H1 (cell line): ENCODE data around the gene SOSTDC1. TPM values are rescaled to one million over a fixed set of nuclear protein-coding genes. Genes with fewer than 3 reads are reported as not detected.

Source experiments
- POU5F1 ChIP-seq: IDR thresholded peaks from 2 replicates; pipeline ENCODE4 v1.6.1; 2011; ENCODE audit warnings: low read depth, mild to moderate bottlenecking, low read length, moderate library complexity
- polyA plus RNA-seq, 7 experiments: library from polyadenylated mRNA; depleted of rRNA in 3 of 7; stranded (reverse) in 5 of 7; unstranded in 2 of 7; fragments of >200 nt in 5 of 7; fragments of 200-250 nt in 2 of 7; gene quantifications; 1 replicate in 5 of 7; 2 replicates in 1 of 7; 4 replicates in 1 of 7; pipeline versions ENCODE4 v1.2.1 to v1.2.3, GENCODE V29; 2011 to 2013; ENCODE audit warnings: missing spikeins in 2 of 7, mixed read lengths in 2 of 7
- total RNA-seq: library from RNA; stranded (reverse); fragmentation: NEBNext Ultra II Directional; extraction: Animal tissue kit (Norgen Biotek cat#: 25700); gene quantifications from 2 replicates; pipeline ENCODE4 v1.2.1, GENCODE V29; 2021

Gene SOSTDC1
- total and polyA plus RNA-seq, 2 of the 8 experiments (the other 6 are each of a cell fraction or from before 2014, with no cell fraction given) = 0.35 to 0.79 TPM

DNA sequence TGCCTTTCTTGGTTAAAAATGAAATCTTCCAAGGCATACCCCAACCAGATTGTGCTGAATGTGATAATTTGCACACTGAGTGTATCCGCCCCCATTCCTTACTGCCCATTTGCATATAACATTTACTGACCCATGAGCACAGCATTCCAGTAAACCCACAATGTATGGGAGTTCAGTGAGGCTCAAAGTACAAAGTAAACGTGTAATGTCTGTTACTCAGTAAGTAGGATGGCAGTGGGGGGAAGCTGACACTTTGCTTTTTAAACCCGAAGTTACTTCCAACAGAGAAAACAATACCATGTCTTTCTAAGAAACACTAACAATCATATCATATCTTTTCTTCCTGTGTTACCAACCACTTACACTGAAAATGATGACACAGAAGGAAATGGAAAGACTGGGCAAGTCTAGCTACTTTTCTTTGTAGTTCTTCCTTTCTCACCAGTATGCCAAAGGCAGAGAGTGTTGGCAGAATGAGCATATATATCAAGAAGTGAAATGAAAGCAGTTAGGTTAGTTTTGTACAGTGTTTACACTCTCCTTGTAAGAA lies 27.1 kb upstream of the SOSTDC1 start (continued):
- TF ChIP-seq POU5F1 = no peak
- TF ChIP-seq, all 59 proteins: peak for 0
